ENCODE data around the gene MDFI. TPM values are rescaled to one million over a fixed set of nuclear protein-coding genes. Genes with fewer than 3 reads are reported as not detected.
A peak's percentile ranks its signal among the peaks of the same experiment; 100 is the strongest.

MDFI gene
- total RNA-seq, 1 experiment from 2014 or later: 59.1 TPM

- ChIA-PET CTCF (interaction anchor here (0.5 to 5.0 kb wide), 15 partner anchors 9 to 588 kb away, joined by 3 to 124 read pairs (median 4); partner anchors contain the start of gene TOMM6), POLR2A (interaction anchor here (3.0 kb wide), 1 partner anchor 78 kb away, joined by 14 read pairs; no protein-coding TSS in a partner anchor)
- Mint-ChIP-seq H3K27me3 (ENCODE audit: insufficient read depth, unreplicated experiment) (no peaks in the 10 kb centered on the region), H3K27ac (ENCODE audit: low read depth, unreplicated experiment) (no peak overlapping the region), H3K36me3 (ENCODE audit: insufficient read depth, unreplicated experiment) (peaks cover 24% of the 10 kb centered on the region), H3K4me1 (ENCODE audit: insufficient read depth, unreplicated experiment) (no peaks in the 10 kb centered on the region), H3K4me3 (ENCODE audit: unreplicated experiment) (no peak overlapping the region), H3K9me3 (ENCODE audit: unreplicated experiment) (no peaks in the 10 kb centered on the region)
- BruUV-seq (replicated peaks): no TSS peak
- TF ChIP-seq CTCF (IDR thresholded peaks at IDR 0.05; ENCODE audit: unreplicated experiment): no peak
- no peak for DNase-seq (ENCODE audit: unreplicated experiment)
- intact Hi-C loops (cut with micrococcal nuclease): loop anchor here (5.0 kb wide), 1 partner anchor 97 kb away; the partner anchor contains the start of gene FRS3
Observed at GRCh38 chr6:41680182-41680965, 42.1 kb downstream of the MDFI start.

GRCh38 chr6:41682056-41682477 lies 43.8 kb downstream of the MDFI start:
- ChIA-PET POLR2A (interaction anchor here (0.7 to 1.0 kb wide), 2 partner anchors 50 to 79 kb away, joined by 3 read pairs; no protein-coding TSS in a partner anchor), CTCF (interaction anchor here (0.6 to 5.0 kb wide), 8 partner anchors 13 to 257 kb away, joined by 3 to 124 read pairs (median 4); no protein-coding TSS in a partner anchor)
- H3K9me3 Mint-ChIP-seq (ENCODE audit: unreplicated experiment): no peaks in the 10 kb centered on the region
- H3K4me1 Mint-ChIP-seq (ENCODE audit: insufficient read depth, unreplicated experiment): no peaks in the 10 kb centered on the region
- DNase-seq (ENCODE audit: unreplicated experiment): peak; percentile 86
- intact Hi-C loops (cut with micrococcal nuclease): loop anchor here (1.0 to 5.0 kb wide), 4 partner anchors 79 to 313 kb away; partner anchors contain the start of gene FRS3
- H3K36me3 Mint-ChIP-seq (ENCODE audit: insufficient read depth, unreplicated experiment): peaks cover 39% of the 10 kb centered on the region
- H3K27ac Mint-ChIP-seq (ENCODE audit: low read depth, unreplicated experiment): no peak overlapping the region
- H3K4me3 Mint-ChIP-seq (ENCODE audit: unreplicated experiment): no peak overlapping the region
- TF ChIP-seq CTCF (IDR thresholded peaks at IDR 0.05; ENCODE audit: unreplicated experiment): peak; percentile 92
- BruUV-seq (replicated peaks): no TSS peak
- no peaks in the 10 kb centered on the region for H3K27me3 Mint-ChIP-seq (ENCODE audit: insufficient read depth, unreplicated experiment)

- Mint-ChIP-seq H3K27me3 (ENCODE audit: insufficient read depth, unreplicated experiment) (no peaks in the 10 kb centered on the region), H3K36me3 (ENCODE audit: insufficient read depth, unreplicated experiment) (peaks cover 41% of the 10 kb centered on the region), H3K4me3 (ENCODE audit: unreplicated experiment) (no peak overlapping the region), H3K27ac (ENCODE audit: low read depth, unreplicated experiment) (no peak overlapping the region), H3K4me1 (ENCODE audit: insufficient read depth, unreplicated experiment) (no peaks in the 10 kb centered on the region), H3K9me3 (ENCODE audit: unreplicated experiment) (no peaks in the 10 kb centered on the region)
- DNase-seq (ENCODE audit: unreplicated experiment): no peak
- CTCF ChIA-PET: interaction anchor here (0.6 to 8.3 kb wide), 23 partner anchors 11 to 787 kb away, joined by 3 to 137 read pairs (median 5); no protein-coding TSS in a partner anchor
- BruUV-seq (replicated peaks): no TSS peak
- intact Hi-C loops (cut with micrococcal nuclease): loop anchor here (1.0 to 5.0 kb wide), 4 partner anchors 79 to 313 kb away; partner anchors contain the start of gene FRS3
- POLR2A ChIA-PET: interaction anchor here (0.7 to 1.3 kb wide), 4 partner anchors 41 to 80 kb away, joined by 3 to 4 read pairs (median 3); no protein-coding TSS in a partner anchor
- TF ChIP-seq CTCF (IDR thresholded peaks at IDR 0.05; ENCODE audit: unreplicated experiment): no peak
Observed at GRCh38 chr6:41682497-41683272, 44.4 kb downstream of the MDFI start.

GRCh38 chr6:41683273-41683522 lies 44.9 kb downstream of the MDFI start:
- CTCF ChIA-PET: interaction anchor here (0.6 to 8.3 kb wide), 24 partner anchors 10 to 788 kb away, joined by 3 to 137 read pairs (median 3); no protein-coding TSS in a partner anchor

More at GRCh38 chr6:41683273-41683522, 44.9 kb downstream of the MDFI start:
- H3K4me1 Mint-ChIP-seq (ENCODE audit: insufficient read depth, unreplicated experiment): no peaks in the 10 kb centered on the region
- H3K36me3 Mint-ChIP-seq (ENCODE audit: insufficient read depth, unreplicated experiment): peaks cover 41% of the 10 kb centered on the region
- H3K27me3 Mint-ChIP-seq (ENCODE audit: insufficient read depth, unreplicated experiment): no peaks in the 10 kb centered on the region
- no peak for TF ChIP-seq CTCF (IDR thresholded peaks at IDR 0.05; ENCODE audit: unreplicated experiment)
- no peaks in the 10 kb centered on the region for H3K9me3 Mint-ChIP-seq (ENCODE audit: unreplicated experiment)
- DNase-seq (ENCODE audit: unreplicated experiment): no peak
- intact Hi-C loops (cut with micrococcal nuclease): loop anchor here (5.0 kb wide), 1 partner anchor 94 kb away; the partner anchor contains the start of gene FRS3
- POLR2A ChIA-PET: interaction anchor here (1.0 to 1.3 kb wide), 2 partner anchors 40 to 80 kb away, joined by 3 to 4 read pairs; no protein-coding TSS in a partner anchor
- BruUV-seq (replicated peaks): no TSS peak
- H3K4me3 Mint-ChIP-seq (ENCODE audit: unreplicated experiment): no peak overlapping the region
- no peak overlapping the region for H3K27ac Mint-ChIP-seq (ENCODE audit: low read depth, unreplicated experiment)
